HepG2 (cell line): ENCODE results near the gene DNAJC5.

Experiments
- BHLHE40 ChIP-seq: IDR thresholded peaks from 2 replicates; pipeline ENCODE4 v1.6.1; 2011; ENCODE audit warnings: low read length, improper control_type of control experiment
- RNF2 ChIP-seq: fragments of 450-650 bp; conservative IDR thresholded peaks from 2 replicates; pipeline ENCODE4 v1.6.1; 2016; ENCODE audit warnings: low read depth
- ZFX ChIP-seq: sonication (generic); formaldehyde crosslinking; IDR thresholded peaks from 2 replicates; pipeline ENCODE4 v1.4.0; 2020; ENCODE audit warnings: mild to moderate bottlenecking, low read depth, missing genetic modification reagents, moderate library complexity
- ZNF10 ChIP-seq: sonication (generic); formaldehyde crosslinking; IDR thresholded peaks from 2 replicates; pipeline ENCODE4 v1.4.0; 2020; ENCODE audit warnings: mild to moderate bottlenecking, low read depth, missing genetic modification reagents, borderline replicate concordance

- TF ChIP-seq RNF2 (no peak), BHLHE40 (no peak), ZNF10 (CRISPR knock-in tag) (no peak), ZFX (no peak)
These were observed 51.3 kb downstream of the DNAJC5 start for GRCh38 chr20:63945921-63946920.
